ENCODE measurements around the gene RAD54L. TPM values are rescaled to one million over a fixed set of nuclear protein-coding genes. Genes with fewer than 3 reads are reported as not detected.

Gene RAD54L
- total RNA-seq, 5 donors from 2014 or later (not counting 1 experiment from before 2014, with no cell fraction given) = 1.1 to 2.8 (median 1.8) TPM

DNA sequence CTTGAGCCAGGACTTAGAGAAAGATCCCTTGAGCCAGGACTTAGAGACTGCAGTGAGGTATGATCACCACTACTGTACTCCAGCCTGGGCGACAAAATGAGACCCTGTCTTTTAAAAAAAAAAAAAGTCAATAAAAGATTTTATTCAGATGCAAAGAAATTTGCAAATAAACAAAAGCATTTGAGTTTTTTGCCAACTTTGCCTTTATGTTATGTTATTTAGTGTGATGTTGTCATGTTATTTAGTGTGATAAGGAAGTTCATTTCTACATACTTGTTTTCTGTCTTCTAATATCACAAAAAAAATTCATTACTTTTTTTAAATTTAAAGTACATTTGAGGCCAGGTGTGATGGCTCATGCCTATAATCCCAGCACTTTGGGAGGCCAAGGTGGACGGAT is 9.0 kb downstream of the RAD54L start:
- no CpG with 5 or more reads among the region's 2 CpGs for WGBS (ENCODE audit: insufficient coverage)
- ChIA-PET POLR2A (no interaction called here), CTCF (no interaction called here)
- Histone ChIP-seq H3K4me1 (ENCODE audit: control insufficient read depth in 1 of 2, extremely low read depth in 1 of 2, insufficient read depth in 2 of 2, low read length in 2 of 2) (no peaks in the 10 kb centered on the region), H3K36me3 (ENCODE audit: control insufficient read depth in 2 of 2, extremely low read depth in 1 of 2, insufficient read depth in 1 of 2, low read length in 1 of 2) (no peaks in the 10 kb centered on the region), H3K27me3 (replicated peaks in 1 of 2; ENCODE audit: control insufficient read depth in 2 of 2, extremely low read depth in 1 of 2, insufficient read depth in 2 of 2, low read length in 1 of 2) (no peaks in the 10 kb centered on the region), H3K27ac (ENCODE audit: low read length) (no peak overlapping the region), H3K4me3 (ENCODE audit: control insufficient read depth in 1 of 2, extremely low read depth in 1 of 2, low read length in 1 of 2) (no peak overlapping the region), H3K9me3 (no peaks in the 10 kb centered on the region)
- no peak for ATAC-seq (replicated peaks in 1 of 4)
- H3K4me1 Mint-ChIP-seq = no peaks in the 10 kb centered on the region
- no peak for DNase-seq
- H3K36me3 Mint-ChIP-seq = no peaks in the 10 kb centered on the region
- no peaks in the 10 kb centered on the region for H3K27me3 Mint-ChIP-seq
- no peak overlapping the region for H3K27ac Mint-ChIP-seq
- H3K9me3 Mint-ChIP-seq = no peaks in the 10 kb centered on the region
- H3K4me3 Mint-ChIP-seq = no peak overlapping the region

GRCh38 chr1:46262508-46262907 is 14.9 kb downstream of the RAD54L start:
- Histone ChIP-seq H3K9me3 (no peaks in the 10 kb centered on the region), H3K4me3 (ENCODE audit: control insufficient read depth in 1 of 2, extremely low read depth in 1 of 2, low read length in 1 of 2) (no peak overlapping the region), H3K36me3 (ENCODE audit: control insufficient read depth in 2 of 2, extremely low read depth in 1 of 2, insufficient read depth in 1 of 2, low read length in 1 of 2) (peaks cover 0 to 2% of the 10 kb centered on the region in 2 donors), H3K27me3 (replicated peaks in 1 of 2; ENCODE audit: control insufficient read depth in 2 of 2, extremely low read depth in 1 of 2, insufficient read depth in 2 of 2, low read length in 1 of 2) (no peaks in the 10 kb centered on the region), H3K4me1 (ENCODE audit: control insufficient read depth in 1 of 2, extremely low read depth in 1 of 2, insufficient read depth in 2 of 2, low read length in 2 of 2) (no peaks in the 10 kb centered on the region), H3K27ac (ENCODE audit: low read length) (no peak overlapping the region)
- ATAC-seq (replicated peaks in 1 of 4) (no peak), DNase-seq (no peak)
- H3K9me3 Mint-ChIP-seq = no peaks in the 10 kb centered on the region
- ChIA-PET CTCF (no interaction called here), POLR2A (no interaction called here)
- peaks cover 3% of the 10 kb centered on the region for H3K36me3 Mint-ChIP-seq
- 100% methylated on average over 1 of the region's 1 CpG for WGBS (ENCODE audit: insufficient coverage)
- no peak overlapping the region for H3K27ac Mint-ChIP-seq
- H3K4me1 Mint-ChIP-seq = no peaks in the 10 kb centered on the region
- H3K4me3 Mint-ChIP-seq = no peak overlapping the region
- H3K27me3 Mint-ChIP-seq = no peaks in the 10 kb centered on the region

DNA sequence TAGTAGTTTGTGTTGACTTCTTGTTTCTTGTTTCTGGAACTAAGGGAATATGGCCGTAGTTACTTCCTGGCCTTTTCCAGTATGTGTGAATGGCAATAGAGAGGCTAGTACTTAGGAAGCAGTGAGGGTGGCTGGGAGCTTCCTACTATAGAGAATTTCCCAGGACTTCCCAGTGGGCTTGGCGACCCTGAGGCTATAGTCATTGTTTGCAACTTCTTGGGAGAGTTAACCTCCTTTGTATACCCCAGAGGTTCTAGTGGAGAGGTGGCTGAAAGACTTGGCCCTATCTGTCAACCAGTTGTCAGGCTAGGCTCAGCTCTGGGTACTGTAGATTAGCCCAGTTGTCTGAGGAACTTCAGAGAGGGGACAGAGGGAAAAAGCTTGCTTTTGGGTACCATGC is 15.6 kb downstream of the RAD54L start:
- Mint-ChIP-seq H3K27ac (no peak overlapping the region), H3K9me3 (no peaks in the 10 kb centered on the region), H3K4me3 (no peak overlapping the region), H3K36me3 (peaks cover 3% of the 10 kb centered on the region), H3K27me3 (no peaks in the 10 kb centered on the region), H3K4me1 (no peaks in the 10 kb centered on the region)
- H3K36me3 ChIP-seq (ENCODE audit: control insufficient read depth in 2 of 2, extremely low read depth in 1 of 2, insufficient read depth in 1 of 2, low read length in 1 of 2) = peaks cover 0 to 2% of the 10 kb centered on the region in 2 donors
- no peak overlapping the region for H3K4me3 ChIP-seq (ENCODE audit: control insufficient read depth in 1 of 2, extremely low read depth in 1 of 2, low read length in 1 of 2)
- no peak overlapping the region for H3K27ac ChIP-seq (ENCODE audit: low read length)
- H3K27me3 ChIP-seq (replicated peaks in 1 of 2; ENCODE audit: control insufficient read depth in 2 of 2, extremely low read depth in 1 of 2, insufficient read depth in 2 of 2, low read length in 1 of 2) = no peaks in the 10 kb centered on the region
- no peaks in the 10 kb centered on the region for H3K4me1 ChIP-seq (ENCODE audit: control insufficient read depth in 1 of 2, extremely low read depth in 1 of 2, insufficient read depth in 2 of 2, low read length in 2 of 2)
- ATAC-seq (replicated peaks in 1 of 4) = no peak
- no CpG with 5 or more reads among the region's 2 CpGs for WGBS (ENCODE audit: insufficient coverage)
- no peaks in the 10 kb centered on the region for H3K9me3 ChIP-seq
- ChIA-PET CTCF (interaction anchor here in 1 of 2 donors (0.5 kb wide), 1 partner anchor 86 kb away, joined by 4 read pairs; no protein-coding TSS in a partner anchor), POLR2A (no interaction called here)
- DNase-seq = no peak

DNA sequence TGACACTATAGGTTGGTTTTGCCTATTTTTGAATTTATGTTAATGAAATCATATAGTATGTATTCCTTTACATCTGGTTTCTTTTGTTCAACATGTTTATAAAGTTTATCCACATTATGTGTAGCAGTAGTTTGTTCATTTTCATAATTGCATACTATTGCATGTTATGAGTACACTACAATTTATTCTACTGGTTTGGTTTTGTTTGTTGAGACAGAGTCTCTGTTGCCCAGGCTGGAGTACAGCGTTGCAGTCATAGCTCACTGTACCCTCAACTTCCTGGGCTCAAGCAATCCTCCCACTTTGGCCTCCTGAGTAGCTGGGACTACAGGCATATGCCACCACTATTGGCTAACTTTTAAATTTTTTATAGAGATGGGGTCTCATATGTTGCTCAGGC is 21.0 kb downstream of the RAD54L start:
- Histone ChIP-seq H3K9me3 (no peaks in the 10 kb centered on the region), H3K27ac (ENCODE audit: low read length) (no peak overlapping the region), H3K4me3 (ENCODE audit: control insufficient read depth in 1 of 2, extremely low read depth in 1 of 2, low read length in 1 of 2) (no peak overlapping the region), H3K4me1 (ENCODE audit: control insufficient read depth in 1 of 2, extremely low read depth in 1 of 2, insufficient read depth in 2 of 2, low read length in 2 of 2) (no peaks in the 10 kb centered on the region), H3K27me3 (replicated peaks in 1 of 2; ENCODE audit: control insufficient read depth in 2 of 2, extremely low read depth in 1 of 2, insufficient read depth in 2 of 2, low read length in 1 of 2) (no peaks in the 10 kb centered on the region), H3K36me3 (ENCODE audit: control insufficient read depth in 2 of 2, extremely low read depth in 1 of 2, insufficient read depth in 1 of 2, low read length in 1 of 2) (peaks cover 0 to 2% of the 10 kb centered on the region in 2 donors)
- Mint-ChIP-seq H3K4me1 (no peaks in the 10 kb centered on the region), H3K36me3 (peaks cover 3% of the 10 kb centered on the region), H3K27me3 (no peaks in the 10 kb centered on the region), H3K27ac (no peak overlapping the region), H3K4me3 (no peak overlapping the region), H3K9me3 (no peaks in the 10 kb centered on the region)
- no peak for ATAC-seq (replicated peaks in 1 of 4)
- DNase-seq = no peak
- ChIA-PET POLR2A (interaction anchor here in 1 of 2 donors (0.5 kb wide), 1 partner anchor 1834 kb away, joined by 7 read pairs; no protein-coding TSS in a partner anchor), CTCF (no interaction called here)
- no CpG with 5 or more reads among the region's 1 CpG for WGBS (ENCODE audit: insufficient coverage)

GRCh38 chr1:46274225-46275029 is 26.9 kb downstream of the RAD54L start:
- Mint-ChIP-seq H3K36me3 (peaks cover 3% of the 10 kb centered on the region), H3K9me3 (no peaks in the 10 kb centered on the region), H3K4me3 (no peak overlapping the region), H3K27me3 (no peaks in the 10 kb centered on the region), H3K27ac (no peak overlapping the region), H3K4me1 (no peaks in the 10 kb centered on the region)
- ChIA-PET CTCF (no interaction called here), POLR2A (interaction anchor here in 1 of 2 donors (0.6 kb wide), 1 partner anchor 27 kb away, joined by 3 read pairs; no protein-coding TSS in a partner anchor)
- no peak for ATAC-seq (replicated peaks in 1 of 4)
- whole genome bisulfite sequencing (ENCODE audit: insufficient coverage) = 100% methylated on average over 3 of the region's 6 CpGs
- no peak overlapping the region for H3K27ac ChIP-seq (ENCODE audit: low read length)
- H3K4me1 ChIP-seq (ENCODE audit: control insufficient read depth in 1 of 2, extremely low read depth in 1 of 2, insufficient read depth in 2 of 2, low read length in 2 of 2) = no peaks in the 10 kb centered on the region
- DNase-seq = no peak
- H3K27me3 ChIP-seq (replicated peaks in 1 of 2; ENCODE audit: control insufficient read depth in 2 of 2, extremely low read depth in 1 of 2, insufficient read depth in 2 of 2, low read length in 1 of 2) = no peaks in the 10 kb centered on the region
- H3K4me3 ChIP-seq (ENCODE audit: control insufficient read depth in 1 of 2, extremely low read depth in 1 of 2, low read length in 1 of 2) = no peak overlapping the region
- peaks cover 2 to 6% of the 10 kb centered on the region in 2 donors for H3K36me3 ChIP-seq (ENCODE audit: control insufficient read depth in 2 of 2, extremely low read depth in 1 of 2, insufficient read depth in 1 of 2, low read length in 1 of 2)
- no peaks in the 10 kb centered on the region for H3K9me3 ChIP-seq

DNA sequence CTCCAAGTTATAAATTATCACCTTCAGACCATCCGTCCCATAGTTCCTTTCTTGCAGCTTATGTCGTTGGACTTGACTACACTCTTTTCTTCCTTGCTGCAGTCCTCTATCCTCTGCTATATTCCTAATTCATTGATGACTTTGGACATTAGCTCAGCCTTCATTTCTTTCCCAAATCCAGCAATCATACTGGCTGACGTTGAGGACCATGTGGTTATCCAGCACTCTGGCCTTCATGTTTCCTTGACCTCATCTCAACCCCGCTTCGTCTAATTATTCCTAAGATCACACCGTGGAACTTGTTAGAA is 27.4 kb downstream of the RAD54L start:
- peaks cover 3 to 11% of the 10 kb centered on the region in 2 donors for H3K36me3 ChIP-seq (ENCODE audit: control insufficient read depth in 2 of 2, extremely low read depth in 1 of 2, insufficient read depth in 1 of 2, low read length in 1 of 2)
- no peaks in the 10 kb centered on the region for H3K9me3 ChIP-seq
- H3K4me3 ChIP-seq (ENCODE audit: control insufficient read depth in 1 of 2, extremely low read depth in 1 of 2, low read length in 1 of 2) = no peak overlapping the region
- H3K27ac ChIP-seq (ENCODE audit: low read length) = no peak overlapping the region
- no peak for ATAC-seq (replicated peaks in 1 of 4)
- no peaks in the 10 kb centered on the region for H3K27me3 Mint-ChIP-seq
- no peaks in the 10 kb centered on the region for H3K9me3 Mint-ChIP-seq
- H3K27ac Mint-ChIP-seq = no peak overlapping the region
- no peaks in the 10 kb centered on the region for H3K4me1 ChIP-seq (ENCODE audit: control insufficient read depth in 1 of 2, extremely low read depth in 1 of 2, insufficient read depth in 2 of 2, low read length in 2 of 2)
- CTCF ChIA-PET = no interaction called here
- no peaks in the 10 kb centered on the region for H3K27me3 ChIP-seq (replicated peaks in 1 of 2; ENCODE audit: control insufficient read depth in 2 of 2, extremely low read depth in 1 of 2, insufficient read depth in 2 of 2, low read length in 1 of 2)
- H3K4me1 Mint-ChIP-seq = no peaks in the 10 kb centered on the region
- H3K4me3 Mint-ChIP-seq = no peak overlapping the region
- POLR2A ChIA-PET = no interaction called here
- peaks cover 3% of the 10 kb centered on the region for H3K36me3 Mint-ChIP-seq
- DNase-seq = no peak
- 94% methylated on average over 6 of the region's 6 CpGs for WGBS (ENCODE audit: insufficient coverage)
